Chondrocyte (in vitro differentiated cells): ENCODE data around the gene CADPS. TPM values are rescaled to one million over a fixed set of nuclear protein-coding genes. Genes with fewer than 3 reads are reported as not detected.
A peak's percentile ranks its signal among the peaks of the same experiment; 100 is the strongest.

Experiments used
- DNase-seq: peaks from one replicate; pipeline ENCODE4 v3.0.0; 2021; ENCODE audit warnings: mixed read lengths, low spot score
- H3K27ac Mint-ChIP-seq: one replicate; pipeline ENCODE4 v1.8.0; 2021; ENCODE audit warnings: mild to moderate bottlenecking, moderate library complexity, mixed read lengths; ENCODE audit not compliant: unreplicated experiment
- H3K27me3 Mint-ChIP-seq: 2 replicates; pipeline ENCODE4 v1.8.0; 2021; ENCODE audit warnings: low read depth, mixed read lengths
- H3K36me3 Mint-ChIP-seq: 2 replicates; pipeline ENCODE4 v1.8.0; 2021; ENCODE audit warnings: low read depth, mixed read lengths
- H3K4me1 Mint-ChIP-seq: 2 replicates; pipeline ENCODE4 v1.8.0; 2021; ENCODE audit warnings: low read depth, mild to moderate bottlenecking, mixed read lengths
- H3K4me3 Mint-ChIP-seq: one replicate; pipeline ENCODE4 v1.8.0; 2021; ENCODE audit warnings: mild to moderate bottlenecking, moderate library complexity, mixed read lengths; ENCODE audit not compliant: unreplicated experiment
- H3K9me3 Mint-ChIP-seq: 2 replicates; pipeline ENCODE4 v1.8.0; 2021; ENCODE audit warnings: low read depth, mixed read lengths
- total RNA-seq: library from RNA; stranded (reverse); gene quantifications from 3 replicates; pipeline ENCODE4 v1.2.1, GENCODE V29; 2021
- TF ChIP-seq, protein P1 (sequence below): fragments of 200-600 bp; sonication (generic); IDR thresholded peaks from 2 replicates; pipeline ENCODE4 v1.5.0; 2021; ENCODE audit warnings: antibody characterized with exemption, mild to moderate bottlenecking, moderate library complexity

CADPS gene
- total RNA-seq, 1 donor from 2014 or later: not detected

DNA sequence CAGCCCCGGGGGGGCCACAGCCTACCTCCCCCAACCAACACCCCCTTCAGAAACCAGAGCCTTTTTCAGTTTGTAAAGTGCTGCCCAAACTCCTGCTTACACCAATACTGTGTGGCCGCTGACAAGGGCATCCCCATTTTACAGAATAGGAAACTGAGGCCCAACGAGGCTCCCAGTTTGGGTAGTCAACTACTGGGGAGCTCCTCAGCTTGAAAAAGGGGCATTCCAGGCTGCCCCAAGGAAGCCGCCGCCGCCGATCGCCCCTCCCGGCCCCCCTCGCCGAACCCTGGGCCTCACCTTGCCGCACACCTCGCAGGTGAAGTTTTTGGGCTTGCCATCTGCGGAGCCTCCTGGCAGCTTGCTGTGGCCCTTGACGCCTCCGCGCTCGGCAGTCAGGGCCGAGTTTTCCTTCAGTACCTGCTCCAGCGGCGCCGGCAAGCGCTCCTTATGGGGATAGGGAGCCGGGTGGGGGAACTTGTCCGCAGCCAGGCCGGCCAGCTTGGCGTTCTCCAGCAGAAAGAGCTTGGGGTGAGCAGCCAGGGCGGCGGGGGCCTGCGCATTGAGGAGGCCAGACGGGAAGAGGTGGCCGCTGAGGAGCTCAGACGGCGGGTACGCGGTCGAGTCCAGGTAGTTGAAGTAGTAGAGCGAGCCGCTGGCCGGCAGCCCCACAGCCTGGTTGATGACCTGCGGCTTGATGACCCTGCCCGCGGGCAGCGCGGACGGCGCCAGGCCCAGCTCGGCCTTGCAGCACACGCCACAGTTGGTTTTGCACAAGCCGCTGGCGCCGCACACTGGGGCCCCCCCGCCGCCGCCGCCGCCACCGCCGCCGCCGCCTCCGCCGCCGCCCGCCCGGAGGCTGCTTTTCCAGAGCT, 503.3 kb downstream of the CADPS start:
- peak overlapping the region; percentile 19 for H3K4me3 Mint-ChIP-seq
- H3K9me3 Mint-ChIP-seq: no peaks in the 10 kb centered on the region
- DNase-seq: no peak
- H3K36me3 Mint-ChIP-seq: peaks cover 2% of the 10 kb centered on the region
- TF ChIP-seq, protein P1, sequence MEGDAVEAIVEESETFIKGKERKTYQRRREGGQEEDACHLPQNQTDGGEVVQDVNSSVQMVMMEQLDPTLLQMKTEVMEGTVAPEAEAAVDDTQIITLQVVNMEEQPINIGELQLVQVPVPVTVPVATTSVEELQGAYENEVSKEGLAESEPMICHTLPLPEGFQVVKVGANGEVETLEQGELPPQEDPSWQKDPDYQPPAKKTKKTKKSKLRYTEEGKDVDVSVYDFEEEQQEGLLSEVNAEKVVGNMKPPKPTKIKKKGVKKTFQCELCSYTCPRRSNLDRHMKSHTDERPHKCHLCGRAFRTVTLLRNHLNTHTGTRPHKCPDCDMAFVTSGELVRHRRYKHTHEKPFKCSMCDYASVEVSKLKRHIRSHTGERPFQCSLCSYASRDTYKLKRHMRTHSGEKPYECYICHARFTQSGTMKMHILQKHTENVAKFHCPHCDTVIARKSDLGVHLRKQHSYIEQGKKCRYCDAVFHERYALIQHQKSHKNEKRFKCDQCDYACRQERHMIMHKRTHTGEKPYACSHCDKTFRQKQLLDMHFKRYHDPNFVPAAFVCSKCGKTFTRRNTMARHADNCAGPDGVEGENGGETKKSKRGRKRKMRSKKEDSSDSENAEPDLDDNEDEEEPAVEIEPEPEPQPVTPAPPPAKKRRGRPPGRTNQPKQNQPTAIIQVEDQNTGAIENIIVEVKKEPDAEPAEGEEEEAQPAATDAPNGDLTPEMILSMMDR: no peak
- peaks cover 44% of the 10 kb centered on the region for H3K4me1 Mint-ChIP-seq
- H3K27me3 Mint-ChIP-seq: peaks cover 88% of the 10 kb centered on the region
- H3K27ac Mint-ChIP-seq: no peak overlapping the region

DNA sequence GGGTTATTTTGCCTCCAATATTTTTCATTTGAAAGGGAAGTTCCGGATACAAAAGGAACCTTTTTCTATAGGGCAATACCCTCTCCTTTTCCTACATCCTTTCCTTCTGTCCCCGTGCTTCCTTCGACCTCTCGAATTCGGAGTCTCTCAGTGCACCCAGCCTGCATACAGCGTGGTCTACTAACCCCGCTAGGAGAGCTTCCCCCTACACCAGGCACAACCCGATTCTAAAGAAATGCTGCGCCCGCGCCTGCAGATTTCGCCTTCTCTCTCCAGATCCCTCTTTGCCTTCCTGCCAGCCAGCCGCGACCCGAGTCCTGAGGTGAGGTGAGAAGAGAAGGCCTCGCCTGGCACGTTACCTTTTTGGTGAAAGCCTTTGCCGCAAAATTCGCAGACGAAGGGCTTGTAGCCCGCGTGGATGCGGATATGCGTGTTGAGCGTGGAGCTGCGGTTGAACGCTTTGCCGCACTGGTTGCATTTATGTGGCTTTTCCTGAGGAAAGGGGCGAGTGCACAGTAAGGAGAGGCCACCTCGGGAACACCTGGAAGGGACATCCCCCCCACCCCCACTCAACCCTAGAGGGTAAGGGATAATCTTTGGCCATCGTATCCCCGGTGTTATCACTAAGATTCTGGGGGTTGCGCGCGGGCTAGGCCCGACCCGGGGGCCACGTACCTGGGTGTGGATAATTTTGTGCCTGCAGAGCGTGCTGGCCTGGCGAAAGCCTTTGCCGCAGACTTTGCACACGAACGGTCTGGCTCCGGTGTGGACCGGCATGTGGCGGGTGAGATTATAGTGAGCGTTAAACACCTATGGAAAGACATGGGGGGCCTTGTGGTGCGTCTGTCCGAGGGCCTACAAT, 504.1 kb downstream of the CADPS start:
- peak overlapping the region; percentile 21 for H3K4me3 Mint-ChIP-seq
- no peak for DNase-seq
- H3K27ac Mint-ChIP-seq: no peak overlapping the region
- H3K27me3 Mint-ChIP-seq: peaks cover 88% of the 10 kb centered on the region
- peaks cover 44% of the 10 kb centered on the region for H3K4me1 Mint-ChIP-seq
- TF ChIP-seq, protein P1: no peak
- H3K36me3 Mint-ChIP-seq: peaks cover under 1% of the 10 kb centered on the region
- H3K9me3 Mint-ChIP-seq: no peaks in the 10 kb centered on the region

DNA sequence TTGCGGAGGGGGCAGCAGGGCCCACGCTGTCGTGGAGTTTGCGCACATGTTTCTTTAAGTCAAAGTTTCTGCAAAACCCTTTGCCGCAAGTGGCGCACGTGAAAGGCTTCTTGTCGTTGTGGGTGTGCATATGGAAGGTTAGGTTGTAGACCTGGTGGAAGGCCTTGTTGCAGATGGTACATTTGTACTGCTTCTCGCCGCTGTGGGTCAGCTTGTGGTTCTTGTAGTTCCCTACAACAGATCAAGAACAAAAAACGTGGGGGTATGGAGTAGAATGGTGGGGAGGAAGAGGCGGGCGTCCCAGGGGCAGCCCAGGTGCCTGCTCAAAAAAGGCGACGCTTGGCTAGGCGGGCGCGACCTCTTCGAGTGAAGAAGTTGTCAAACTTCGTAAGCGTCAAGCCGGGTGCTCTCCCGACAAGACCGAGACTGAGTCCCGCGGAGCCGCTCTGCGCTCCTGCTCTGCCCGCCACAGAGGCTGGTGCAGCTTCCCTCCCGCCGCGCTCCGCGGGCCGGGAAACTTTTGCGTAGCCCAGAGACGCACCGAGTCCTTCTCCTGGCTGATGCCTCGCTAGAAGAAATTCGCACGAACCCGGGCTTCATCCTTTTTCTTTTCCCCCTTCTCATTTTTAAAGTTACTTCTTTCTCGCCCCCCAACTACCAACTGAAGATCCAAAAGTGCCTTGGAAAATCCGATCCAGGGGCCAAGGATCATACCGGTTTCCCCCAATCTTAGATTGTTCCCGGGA, 504.9 kb downstream of the CADPS start:
- TF ChIP-seq, protein P1: no peak
- H3K36me3 Mint-ChIP-seq: no peaks in the 10 kb centered on the region

DNA sequence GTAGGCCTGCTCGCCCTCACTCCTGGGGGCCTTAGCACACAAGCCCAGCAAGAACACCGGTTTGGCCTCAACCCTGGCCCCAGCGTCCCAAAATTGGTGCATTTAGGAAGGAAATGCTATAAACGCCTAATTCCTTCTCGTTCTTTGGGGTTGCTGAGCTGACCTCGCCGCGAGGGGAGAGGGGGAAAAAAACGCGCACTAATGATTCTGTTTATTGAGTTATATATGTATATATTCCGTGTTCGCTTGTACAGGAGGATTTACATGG, 505.8 kb downstream of the CADPS start:
- TF ChIP-seq, protein P1: no peak
- Mint-ChIP-seq H3K9me3 (no peaks in the 10 kb centered on the region), H3K4me3 (no peak overlapping the region), H3K27ac (no peak overlapping the region), H3K36me3 (no peaks in the 10 kb centered on the region), H3K4me1 (peaks cover 39% of the 10 kb centered on the region), H3K27me3 (peaks cover 84% of the 10 kb centered on the region)
- DNase-seq: no peak

More for the DNA sequence above, 504.9 kb downstream of the CADPS start:
- no peaks in the 10 kb centered on the region for H3K9me3 Mint-ChIP-seq
- peaks cover 44% of the 10 kb centered on the region for H3K4me1 Mint-ChIP-seq
- H3K27ac Mint-ChIP-seq: no peak overlapping the region
- no peak for DNase-seq
- peaks cover 88% of the 10 kb centered on the region for H3K27me3 Mint-ChIP-seq
- peak overlapping the region; percentile 21 for H3K4me3 Mint-ChIP-seq
